HG03175 (cell line): ENCODE results near the gene ZCWPW1.
A peak's percentile ranks its signal among the peaks of the same experiment; 100 is the strongest.
"Not testable (repeated sequence)": the region's sequence is repeated elsewhere in the genome, so short reads cannot be mapped to it uniquely, and the experiment has no call there.

ENCODE experiments used
- ATAC-seq: cut with Tn5 transposase; IDR thresholded peaks from one replicate; pipeline ENCODE4 v1.9.1; 2021; ENCODE audit warnings: mild to moderate bottlenecking, moderate library complexity; ENCODE audit not compliant: unreplicated experiment

The ZCWPW1 gene

DNA sequence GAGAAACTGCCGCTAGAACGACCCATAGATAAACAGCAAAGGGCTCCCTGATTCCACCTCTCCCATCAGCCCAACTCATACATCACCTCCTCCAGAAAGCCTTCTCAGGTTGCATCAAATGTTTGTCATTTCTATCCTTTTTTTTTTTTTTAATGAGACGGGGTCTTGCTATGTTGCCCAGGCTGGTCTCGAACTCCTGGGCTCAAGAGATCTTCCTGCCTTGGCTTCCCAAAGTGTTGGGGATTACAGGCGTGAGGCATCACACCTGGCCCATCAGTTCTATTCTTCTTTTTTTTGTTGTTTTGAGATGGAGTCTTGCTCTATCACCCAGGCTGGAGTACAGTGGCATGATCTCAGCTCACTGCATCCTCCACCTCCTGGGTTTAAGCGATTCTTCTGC is 28.5 kb upstream of the ZCWPW1 start:
- no peak for ATAC-seq

DNA sequence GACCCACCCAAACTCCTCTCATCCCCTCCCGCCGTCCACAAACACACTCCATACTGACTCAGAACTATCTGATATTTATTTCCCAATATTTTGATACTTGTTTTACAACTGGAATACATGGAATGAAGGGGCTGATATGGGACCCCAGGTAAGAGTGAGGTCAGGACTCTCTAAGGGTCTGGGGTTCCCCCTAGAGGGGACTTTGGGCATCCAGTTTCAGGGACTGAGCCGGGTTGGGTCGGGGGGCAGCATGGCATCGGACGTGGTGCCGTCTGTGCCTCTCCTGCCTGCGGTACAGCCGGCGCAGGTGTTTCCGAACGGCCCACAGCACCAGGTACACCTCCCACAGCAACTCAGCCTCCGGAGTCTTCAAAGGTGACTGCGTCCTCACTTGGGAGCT is 28.1 kb upstream of the ZCWPW1 start:
- no peak for ATAC-seq

DNA sequence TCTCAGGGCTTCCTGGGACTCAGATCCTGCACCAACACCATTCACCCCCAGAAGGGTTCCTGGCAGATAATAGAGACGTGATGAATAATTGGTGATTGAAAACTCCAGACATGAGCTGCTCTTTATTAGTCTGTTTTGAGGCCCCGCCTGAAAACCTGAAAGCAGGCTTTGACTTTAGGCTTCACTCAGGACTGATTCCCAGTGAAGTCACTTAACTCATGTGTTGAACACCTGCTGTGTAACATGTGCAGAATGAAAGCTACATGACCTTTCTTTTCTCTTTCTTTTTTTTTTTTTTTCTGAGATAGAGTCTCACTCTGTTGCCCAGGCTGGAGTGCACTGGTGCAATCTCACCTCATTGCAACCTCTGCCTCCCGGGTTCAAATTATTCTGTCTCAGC is 26.7 kb upstream of the ZCWPW1 start:
- no peak for ATAC-seq

DNA sequence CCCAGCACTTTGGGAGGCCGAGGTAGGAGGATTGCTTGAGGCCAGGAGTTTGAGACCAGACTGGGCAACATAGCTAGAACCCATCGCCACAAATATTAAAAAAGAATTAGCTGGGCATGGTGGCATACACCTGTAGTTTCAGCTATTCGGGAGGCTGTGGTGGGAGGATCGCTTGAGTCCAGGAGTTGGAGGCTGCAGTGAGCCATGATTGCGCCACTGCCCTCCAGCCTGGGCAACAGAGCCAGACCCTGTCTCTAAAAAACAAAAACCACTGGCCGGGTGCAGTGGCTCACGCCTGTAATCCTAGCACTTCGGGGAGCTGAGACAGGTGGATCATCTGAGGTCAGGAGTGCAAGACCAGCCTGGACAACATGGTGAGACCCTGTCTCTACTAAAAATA is 25.4 kb upstream of the ZCWPW1 start:
- ATAC-seq = not testable (repeated sequence)

DNA sequence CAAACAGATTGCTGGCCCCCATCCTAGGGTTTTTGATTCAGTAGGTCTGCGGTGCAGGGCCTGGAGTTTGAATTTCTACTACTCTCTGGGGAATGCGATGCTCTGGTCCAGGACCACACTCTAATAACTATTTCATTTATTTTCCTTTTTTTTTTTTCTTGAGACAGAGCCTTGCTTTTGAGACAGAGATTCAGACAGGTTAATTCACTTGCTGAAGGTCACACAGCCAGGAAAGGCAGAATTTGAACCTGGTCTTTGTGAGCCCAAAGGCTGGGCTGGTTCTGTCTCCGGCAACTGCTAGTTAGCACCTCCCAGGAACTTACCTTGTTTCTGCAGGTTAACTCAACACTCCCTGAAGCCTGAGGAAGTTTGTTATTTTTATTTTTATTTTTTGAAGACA is 24.0 kb upstream of the ZCWPW1 start:
- ATAC-seq = no peak

DNA sequence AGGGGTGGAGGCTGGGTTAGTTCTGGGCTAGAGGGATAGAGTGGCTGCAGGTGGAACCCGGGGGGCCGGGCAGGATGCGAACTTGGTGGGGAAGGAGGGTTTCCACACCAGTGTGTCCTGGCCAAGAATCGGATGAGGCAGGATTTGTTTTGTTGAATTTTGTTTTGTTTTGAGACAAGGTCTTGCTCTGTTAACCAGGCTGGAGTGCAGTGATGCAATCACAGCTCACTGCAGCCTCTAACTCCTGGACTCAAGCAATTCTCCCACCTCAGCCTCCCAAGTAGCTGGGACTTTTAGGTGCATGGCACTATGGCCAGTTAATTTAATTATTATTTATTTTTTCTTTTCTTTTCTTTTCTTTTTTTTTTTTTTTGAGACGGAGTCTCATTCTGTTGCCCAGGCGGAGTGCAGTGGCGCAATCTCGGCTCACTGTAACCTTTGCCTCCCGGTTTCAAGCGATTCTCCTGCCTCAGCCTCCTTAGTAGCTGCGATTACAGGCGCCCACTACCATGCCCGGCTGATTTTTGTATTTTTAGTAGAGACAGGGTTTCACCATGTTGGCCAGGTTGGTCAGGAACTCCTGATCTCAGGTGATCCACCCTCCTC is 20.8 kb upstream of the ZCWPW1 start:
- ATAC-seq = no peak

DNA sequence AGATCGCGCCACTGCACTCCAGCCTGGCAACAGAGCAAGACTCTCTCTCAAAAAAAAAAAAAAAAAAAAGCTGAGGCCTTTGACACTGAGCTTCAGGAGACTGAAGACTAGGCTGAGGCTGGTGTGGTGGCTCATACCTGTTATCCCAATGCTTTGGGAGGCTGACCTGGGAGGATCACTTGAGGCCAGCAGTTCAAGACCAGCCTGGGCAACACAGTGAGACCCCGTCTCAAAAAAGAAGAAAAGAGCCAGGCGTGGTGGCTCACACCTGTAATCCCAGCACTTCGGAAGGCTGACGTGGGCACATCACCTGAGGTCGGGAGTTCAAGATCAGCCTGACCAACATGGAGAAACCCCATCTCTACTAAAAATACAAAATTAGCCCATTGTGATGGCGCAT is 18.9 kb upstream of the ZCWPW1 start:
- ATAC-seq = not testable (repeated sequence)

DNA sequence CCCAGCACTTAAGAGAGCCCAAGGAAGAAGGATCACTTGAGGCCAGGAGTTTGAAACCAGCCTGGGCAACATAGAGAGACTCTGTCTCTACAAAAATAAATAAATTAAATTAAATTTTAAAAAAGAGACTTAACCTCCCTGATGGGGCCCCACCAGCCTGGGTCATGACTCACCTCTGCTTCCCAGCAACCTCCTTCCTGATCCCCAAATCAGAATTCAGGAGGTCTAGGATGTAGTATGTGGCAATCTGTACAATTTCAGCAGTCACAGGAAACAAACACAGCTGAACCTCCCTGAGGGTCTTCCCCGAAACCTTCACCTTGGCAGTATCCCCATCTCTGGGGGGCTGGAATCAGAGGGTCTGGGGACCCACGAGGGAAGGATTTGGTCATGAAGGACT is 17.5 kb upstream of the ZCWPW1 start:
- ATAC-seq = no peak

DNA sequence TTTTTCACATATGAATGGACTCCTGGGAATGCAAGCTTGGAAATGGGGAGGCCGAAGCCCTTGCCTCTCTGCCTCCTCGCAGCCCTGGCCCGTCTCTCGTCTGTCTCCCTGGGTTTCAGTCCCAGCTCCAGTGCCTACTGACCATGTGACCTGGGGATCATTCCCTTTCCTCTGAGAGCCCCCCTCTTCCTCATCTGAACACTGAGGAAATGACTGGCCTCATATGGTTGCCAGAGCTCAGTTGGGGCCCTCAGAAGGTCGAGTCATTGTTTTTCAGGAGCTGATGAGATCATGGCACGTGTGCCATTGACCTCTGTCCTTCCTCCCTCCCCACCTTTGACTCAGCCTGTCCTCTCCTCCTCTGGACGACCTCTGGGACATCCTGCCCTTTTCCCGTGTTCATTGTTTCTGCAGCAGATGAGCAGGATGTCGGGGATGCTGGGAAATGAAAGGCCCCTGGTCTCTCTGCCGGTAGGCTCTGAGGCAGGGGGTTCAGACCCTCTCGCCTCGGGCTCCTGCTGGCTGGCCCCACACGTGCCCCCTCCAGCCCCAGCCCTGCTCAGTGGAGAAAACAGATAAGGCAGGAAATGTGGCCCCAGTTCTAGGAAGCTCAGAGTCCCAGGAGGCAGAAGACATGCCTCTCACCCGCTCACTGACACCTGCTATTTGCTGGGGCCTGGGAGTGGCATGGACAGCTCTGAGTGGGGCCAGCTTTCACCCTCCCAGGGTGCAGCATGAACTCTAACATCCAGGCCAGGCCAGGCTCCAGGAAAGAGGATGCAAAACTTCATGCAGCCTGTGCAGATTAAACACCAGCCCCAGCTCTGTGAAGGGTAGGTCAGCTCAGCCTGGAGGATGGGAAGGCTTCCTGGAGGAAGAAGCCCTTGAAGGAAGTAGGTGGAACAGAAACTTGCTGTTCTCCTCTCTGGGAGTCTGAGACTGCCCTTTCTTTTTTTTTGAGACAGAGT is 16.1 kb upstream of the ZCWPW1 start:
- no peak for ATAC-seq

DNA sequence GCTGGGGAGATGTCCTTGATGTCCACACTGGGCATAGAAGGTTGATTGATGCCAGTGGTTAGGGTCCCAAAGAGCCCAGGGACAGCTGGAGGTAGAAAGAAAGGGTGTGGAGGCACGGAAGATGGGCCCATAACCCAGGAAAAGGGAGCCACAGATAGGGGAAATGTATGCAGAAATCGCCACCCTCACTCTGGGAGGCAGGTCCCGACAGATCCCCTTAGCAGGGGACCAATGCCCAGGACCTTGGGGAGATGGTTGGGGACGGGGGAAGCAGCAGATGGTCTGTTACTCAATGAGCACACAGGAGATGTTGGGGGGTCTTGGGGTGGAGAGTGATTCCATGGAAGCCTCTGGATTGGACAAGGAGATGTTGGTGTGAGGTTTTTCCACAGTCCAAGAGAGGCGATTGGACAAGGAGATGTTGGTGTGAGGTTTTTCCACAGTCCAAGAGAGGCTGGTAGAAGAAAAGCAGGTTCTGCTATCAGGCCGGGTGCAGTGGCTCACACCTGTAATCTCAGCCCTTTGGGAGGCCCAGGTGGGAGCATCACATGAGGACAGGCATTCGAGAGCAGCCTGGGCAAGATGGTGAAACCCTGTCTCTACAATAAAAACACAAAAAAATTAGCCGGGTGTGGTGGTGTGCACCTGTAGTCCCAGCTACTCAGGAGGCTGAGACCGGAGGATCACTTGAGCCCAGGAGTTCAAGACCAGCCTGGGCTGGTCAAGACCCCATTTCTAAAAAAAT is 14.8 kb upstream of the ZCWPW1 start:
- ATAC-seq = no peak

DNA sequence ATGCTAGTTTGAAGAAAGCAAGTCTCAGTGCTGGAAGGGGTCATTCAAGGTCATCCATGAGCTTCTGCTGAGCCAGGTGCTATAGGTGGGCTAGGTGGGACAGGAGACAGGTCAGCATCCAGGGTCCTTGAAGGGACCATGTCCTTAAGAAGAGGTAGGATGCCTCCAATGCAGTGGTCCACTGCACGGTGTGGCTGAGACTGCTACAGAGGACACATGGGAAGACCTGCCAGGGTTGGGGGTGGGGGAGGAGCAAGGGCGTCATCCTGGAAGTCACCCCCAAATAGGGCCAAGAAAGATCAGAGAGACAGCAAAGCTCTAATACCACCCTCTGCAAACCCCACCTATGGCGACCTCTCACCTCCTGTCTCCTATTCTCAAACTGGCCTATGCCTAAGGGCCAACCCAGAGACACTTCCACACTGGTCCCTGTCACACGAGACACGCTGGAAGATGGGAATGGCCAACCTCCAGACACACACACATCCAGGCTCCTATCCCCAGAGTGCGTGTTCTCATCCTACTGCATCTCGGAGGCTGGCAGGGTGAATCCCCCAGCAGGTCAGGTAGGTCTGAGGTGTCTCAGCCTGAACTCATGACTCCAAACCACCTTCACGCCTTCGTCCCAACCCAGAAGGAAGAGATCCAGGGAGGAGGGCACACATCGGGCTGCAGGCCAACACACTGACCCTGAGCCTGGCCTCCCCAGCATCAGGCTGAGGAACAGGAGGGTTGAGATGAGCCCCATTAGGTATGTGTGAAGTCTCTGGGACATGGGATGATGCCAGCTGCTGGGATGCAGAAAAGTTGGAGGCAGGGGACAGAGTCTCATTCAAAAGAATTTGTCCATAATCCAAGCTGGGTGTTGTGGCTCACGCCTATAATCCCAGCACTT is 13.4 kb upstream of the ZCWPW1 start:
- ATAC-seq = no peak

DNA sequence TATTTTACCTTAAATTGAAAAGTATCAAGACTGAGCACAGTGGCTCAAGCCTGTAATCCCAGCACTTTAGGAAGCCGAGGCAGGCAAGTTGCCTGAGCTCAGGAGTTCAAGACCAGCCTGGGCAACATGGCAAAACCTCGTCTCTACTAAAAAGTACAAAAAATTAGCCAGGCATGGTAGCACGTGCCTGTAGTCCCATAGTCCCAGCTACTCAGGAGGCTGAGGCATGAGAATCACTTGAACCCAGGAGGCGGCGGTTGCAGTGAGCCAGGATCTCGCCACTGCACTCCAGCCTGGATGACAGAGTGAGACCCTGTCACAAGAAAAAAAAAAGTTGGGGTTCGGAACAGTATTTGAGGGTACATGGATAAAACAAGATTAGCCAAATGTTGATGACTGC is 10.7 kb upstream of the ZCWPW1 start:
- ATAC-seq = not testable (repeated sequence)

DNA sequence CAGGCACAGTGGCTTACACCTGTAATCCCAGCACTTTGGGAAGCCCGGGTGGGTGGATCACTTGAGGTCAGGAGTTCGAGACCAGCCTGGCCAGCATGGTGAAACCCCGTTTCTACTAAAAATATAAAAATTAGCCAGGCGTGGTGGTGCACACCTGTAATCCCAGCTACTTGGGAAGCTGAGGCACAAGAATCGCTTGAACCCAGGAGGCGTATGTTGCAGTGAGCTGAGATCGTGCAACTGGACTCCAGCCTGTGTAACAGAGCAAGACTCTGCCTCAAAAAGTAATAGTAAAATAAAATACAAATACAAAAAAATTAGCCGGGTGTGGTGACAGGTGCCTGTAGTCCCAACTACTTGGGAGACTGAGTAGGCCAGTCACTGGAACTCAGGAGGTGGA is 10.2 kb upstream of the ZCWPW1 start:
- not testable (repeated sequence) for ATAC-seq

DNA sequence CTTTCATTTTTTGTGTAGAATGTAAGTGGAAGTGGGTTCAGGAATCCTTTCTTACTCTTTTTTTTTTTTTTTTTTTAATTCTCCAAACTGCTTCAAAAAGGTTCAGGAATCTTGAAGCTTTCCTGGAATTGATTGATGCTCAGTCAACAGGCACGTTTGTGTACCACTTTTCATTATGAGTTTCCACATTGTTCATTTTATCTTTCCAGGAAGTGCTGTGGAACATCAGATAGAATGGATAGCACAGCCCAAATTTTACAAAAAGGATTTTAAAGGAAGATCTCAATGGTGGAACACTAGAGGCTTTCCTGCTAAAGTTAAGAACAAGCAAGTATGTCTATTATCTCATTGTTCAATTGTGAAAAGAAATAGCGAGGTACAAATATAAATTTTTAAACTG is 9.7 kb upstream of the ZCWPW1 start:
- ATAC-seq = no peak

DNA sequence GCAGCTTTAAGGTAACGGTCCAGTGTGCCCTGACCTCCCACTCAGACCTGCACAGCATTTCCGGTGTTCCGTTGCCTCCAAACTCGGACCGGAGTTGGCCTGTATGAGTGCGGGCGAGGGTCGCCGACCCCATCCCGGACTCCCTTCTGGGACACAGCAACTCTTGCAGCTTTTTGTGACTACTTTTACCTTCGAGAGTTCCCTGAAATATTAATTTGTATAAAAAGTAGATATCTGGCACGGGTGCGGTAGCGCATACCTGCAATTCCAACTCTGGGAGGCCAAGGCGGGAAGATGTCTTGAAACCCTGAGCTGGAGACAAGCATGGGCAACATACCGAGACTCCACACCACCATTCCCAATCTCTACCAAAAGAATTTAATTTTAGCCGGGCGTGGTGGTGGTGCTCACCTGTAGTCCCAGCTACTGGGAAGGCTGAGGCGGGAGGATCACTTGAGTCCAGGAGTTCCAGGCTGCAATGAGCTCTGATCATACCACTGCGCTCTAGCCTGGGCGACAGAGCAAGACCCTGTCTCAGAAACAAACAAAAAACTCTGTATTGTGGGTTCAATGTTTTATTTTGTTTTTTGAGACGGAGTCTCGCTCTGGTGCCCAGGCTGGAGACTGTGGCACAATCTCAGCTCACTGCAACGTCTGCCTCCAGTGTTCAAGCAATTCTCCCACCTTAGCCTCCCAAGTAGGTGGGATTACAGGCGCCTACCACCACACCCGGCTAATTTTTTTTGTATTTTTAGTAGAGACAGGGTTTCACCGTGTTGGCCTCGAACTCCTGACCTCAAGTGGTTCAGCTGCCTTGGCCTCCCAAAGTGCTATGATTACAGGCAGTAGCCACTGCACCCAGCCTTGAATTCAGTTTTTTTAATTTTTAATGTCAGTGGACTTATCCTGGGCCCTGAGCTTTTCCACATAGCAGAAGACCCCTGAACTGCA is 8.9 kb upstream of the ZCWPW1 start:
- no peak for ATAC-seq

DNA sequence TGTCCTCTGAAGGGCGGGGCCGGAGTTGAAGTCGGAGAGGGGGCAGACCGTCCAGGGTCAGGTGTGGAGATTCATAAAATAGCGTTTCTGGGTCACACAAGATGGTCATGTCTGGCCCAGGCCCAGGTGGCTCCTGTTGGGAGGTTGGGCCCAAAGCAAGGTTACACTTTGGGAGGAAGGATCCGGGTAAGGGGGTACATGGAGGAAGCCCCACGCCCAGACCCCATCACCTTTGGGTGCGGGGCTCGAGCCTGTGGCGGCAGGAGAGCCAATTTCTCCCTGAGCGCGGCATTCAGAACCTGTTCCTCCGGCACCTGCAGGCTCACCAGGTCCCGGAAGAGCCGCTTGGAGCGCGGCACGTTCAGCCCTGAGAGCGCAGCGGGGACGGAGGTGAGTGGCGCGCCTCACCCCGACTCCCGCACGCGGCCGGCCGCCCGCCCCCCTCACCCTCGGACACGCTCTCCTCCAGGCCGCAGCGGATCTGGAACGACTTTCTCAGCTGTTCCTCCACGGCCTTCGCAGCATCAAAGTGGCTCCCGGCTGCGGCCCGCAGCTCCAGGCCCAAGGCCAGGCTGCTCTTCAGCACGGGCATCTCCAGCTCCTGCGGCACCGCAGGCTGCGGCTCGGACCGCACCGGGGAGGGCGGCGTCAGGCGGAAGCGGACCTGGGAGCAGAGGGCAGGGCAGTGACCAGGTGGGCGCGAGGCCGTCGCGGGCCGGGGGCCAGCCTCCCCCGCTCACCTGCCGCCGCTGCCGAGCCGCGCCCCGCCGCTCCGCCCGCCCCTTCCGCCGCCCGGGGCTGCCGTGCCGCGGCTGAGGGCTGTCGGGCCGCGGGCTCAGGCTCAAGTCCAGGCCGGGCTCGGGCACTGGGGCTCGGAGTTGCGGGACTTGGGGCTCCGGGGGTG is 7.2 kb upstream of the ZCWPW1 start:
- peak; percentile 33 for ATAC-seq

DNA sequence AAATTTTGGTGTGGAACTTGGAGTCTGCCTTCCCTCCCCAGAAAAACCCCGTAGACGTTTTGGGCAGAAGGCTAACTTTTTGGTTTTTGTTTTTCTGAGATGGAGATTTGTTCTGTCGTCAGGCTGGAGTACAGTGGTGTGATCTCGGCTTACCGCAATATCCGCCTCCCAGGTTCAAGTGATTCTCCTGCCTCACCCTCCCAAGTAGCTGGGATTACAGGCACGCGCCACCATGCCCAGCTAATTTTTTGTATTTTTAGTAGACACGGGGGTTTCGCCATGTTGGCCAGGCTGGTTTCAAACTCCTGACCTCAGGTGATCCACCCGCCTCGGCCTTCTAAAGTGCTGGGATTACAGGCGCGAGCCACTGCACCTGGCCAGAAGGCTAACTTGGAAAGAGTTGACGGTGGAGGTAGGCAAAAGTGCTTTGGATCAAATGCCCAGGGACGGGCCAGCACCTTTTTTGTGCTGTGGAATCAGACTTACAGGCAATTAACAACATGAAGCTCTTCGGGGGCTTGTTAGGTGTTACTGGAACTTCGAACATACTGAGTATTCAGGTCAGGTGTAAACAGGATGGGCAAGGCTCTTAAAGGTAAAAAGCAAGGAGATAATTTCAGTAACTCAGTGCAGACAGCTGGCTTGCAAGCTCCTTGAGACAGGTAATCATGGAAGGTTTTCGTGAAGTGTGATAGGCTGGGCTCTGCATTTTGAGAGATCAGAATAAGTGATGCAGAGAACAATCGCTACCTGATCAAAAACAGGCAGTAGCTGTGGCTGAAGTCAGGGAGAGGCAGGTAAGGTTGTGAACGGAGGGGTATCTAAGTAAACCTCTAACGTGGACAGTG is 6.0 kb upstream of the ZCWPW1 start:
- no peak for ATAC-seq
